ENCODE results near the gene CAPN8.
A peak's percentile ranks its signal among the peaks of the same experiment; 100 is the strongest.

Gene CAPN8

GRCh38 chr1:223547316-223548114 is 118.0 kb downstream of the CAPN8 start:
- DNase-seq (no peak), ATAC-seq (no peak)
- Mint-ChIP-seq H3K27ac (no peak overlapping the region), H3K36me3 (ENCODE audit: low read depth) (no peaks in the 10 kb centered on the region), H3K4me3 (no peak overlapping the region), H3K9me3 (peaks cover 8% of the 10 kb centered on the region), H3K4me1 (peaks cover 2% of the 10 kb centered on the region), H3K27me3 (peaks cover 4% of the 10 kb centered on the region)

GRCh38 chr1:223545343-223545742 is 120.2 kb downstream of the CAPN8 start:
- Mint-ChIP-seq H3K9me3 (peaks cover 8% of the 10 kb centered on the region), H3K27ac (no peak overlapping the region), H3K36me3 (ENCODE audit: low read depth) (no peaks in the 10 kb centered on the region), H3K4me1 (no peaks in the 10 kb centered on the region), H3K27me3 (peaks cover 4% of the 10 kb centered on the region), H3K4me3 (no peak overlapping the region)
- no peak for ATAC-seq
- DNase-seq = no peak

GRCh38 chr1:223543560-223543959 is 121.9 kb downstream of the CAPN8 start:
- ATAC-seq (no peak), DNase-seq (no peak)
- Mint-ChIP-seq H3K27ac (no peak overlapping the region), H3K9me3 (peaks cover 2% of the 10 kb centered on the region), H3K27me3 (peaks cover 9% of the 10 kb centered on the region), H3K4me1 (no peaks in the 10 kb centered on the region), H3K4me3 (no peak overlapping the region), H3K36me3 (ENCODE audit: low read depth) (no peaks in the 10 kb centered on the region)

- Mint-ChIP-seq H3K27me3 (peaks cover 9% of the 10 kb centered on the region), H3K9me3 (no peaks in the 10 kb centered on the region), H3K27ac (no peak overlapping the region), H3K4me1 (no peaks in the 10 kb centered on the region), H3K4me3 (no peak overlapping the region), H3K36me3 (ENCODE audit: low read depth) (no peaks in the 10 kb centered on the region)
- ATAC-seq (no peak), DNase-seq (no peak)
Observed at GRCh38 chr1:223542831-223543230, 122.7 kb downstream of the CAPN8 start.

GRCh38 chr1:223540485-223541106 is 124.9 kb downstream of the CAPN8 start:
- no peak overlapping the region for H3K4me3 Mint-ChIP-seq
- no peak for ATAC-seq

GRCh38 chr1:223539750-223540149 is 125.8 kb downstream of the CAPN8 start:
- no peaks in the 10 kb centered on the region for H3K4me1 Mint-ChIP-seq
- H3K9me3 Mint-ChIP-seq = no peaks in the 10 kb centered on the region
- peaks cover 7% of the 10 kb centered on the region for H3K27me3 Mint-ChIP-seq
- no peak for DNase-seq
- no peak overlapping the region for H3K27ac Mint-ChIP-seq
- H3K36me3 Mint-ChIP-seq (ENCODE audit: low read depth) = no peaks in the 10 kb centered on the region
- no peak for ATAC-seq
- no peak overlapping the region for H3K4me3 Mint-ChIP-seq

More at GRCh38 chr1:223540485-223541106, 124.9 kb downstream of the CAPN8 start:
- H3K4me1 Mint-ChIP-seq = no peaks in the 10 kb centered on the region
- no peaks in the 10 kb centered on the region for H3K9me3 Mint-ChIP-seq
- no peak for DNase-seq
- no peaks in the 10 kb centered on the region for H3K36me3 Mint-ChIP-seq (ENCODE audit: low read depth)
- no peak overlapping the region for H3K27ac Mint-ChIP-seq
- H3K27me3 Mint-ChIP-seq = peaks cover 7% of the 10 kb centered on the region

- H3K36me3 Mint-ChIP-seq (ENCODE audit: low read depth) = no peaks in the 10 kb centered on the region
- ATAC-seq = no peak
- no peaks in the 10 kb centered on the region for H3K4me1 Mint-ChIP-seq
- H3K27me3 Mint-ChIP-seq = peaks cover 7% of the 10 kb centered on the region
- no peak overlapping the region for H3K27ac Mint-ChIP-seq
- H3K4me3 Mint-ChIP-seq = no peak overlapping the region
- no peak for DNase-seq
- no peaks in the 10 kb centered on the region for H3K9me3 Mint-ChIP-seq
Observed at GRCh38 chr1:223538981-223539380, 126.5 kb downstream of the CAPN8 start.

GRCh38 chr1:223535319-223535718 is 130.2 kb downstream of the CAPN8 start:
- Mint-ChIP-seq H3K27ac (no peak overlapping the region), H3K36me3 (ENCODE audit: low read depth) (no peaks in the 10 kb centered on the region), H3K9me3 (no peaks in the 10 kb centered on the region), H3K4me3 (no peak overlapping the region), H3K27me3 (peaks cover 7% of the 10 kb centered on the region), H3K4me1 (no peaks in the 10 kb centered on the region)
- ATAC-seq = no peak
- DNase-seq = no peak

GRCh38 chr1:223534677-223535076 is 130.8 kb downstream of the CAPN8 start:
- ATAC-seq (no peak), DNase-seq (no peak)
- Mint-ChIP-seq H3K9me3 (no peaks in the 10 kb centered on the region), H3K4me1 (no peaks in the 10 kb centered on the region), H3K36me3 (ENCODE audit: low read depth) (no peaks in the 10 kb centered on the region), H3K27ac (no peak overlapping the region), H3K4me3 (no peak overlapping the region), H3K27me3 (peaks cover 3% of the 10 kb centered on the region)

GRCh38 chr1:223533708-223534107 is 131.8 kb downstream of the CAPN8 start:
- no peaks in the 10 kb centered on the region for H3K9me3 Mint-ChIP-seq
- H3K4me1 Mint-ChIP-seq = no peaks in the 10 kb centered on the region
- DNase-seq (no peak), ATAC-seq (no peak)
- H3K36me3 Mint-ChIP-seq (ENCODE audit: low read depth) = no peaks in the 10 kb centered on the region
- no peak overlapping the region for H3K4me3 Mint-ChIP-seq
- peaks cover 6% of the 10 kb centered on the region for H3K27me3 Mint-ChIP-seq
- no peak overlapping the region for H3K27ac Mint-ChIP-seq

GRCh38 chr1:223531742-223532341 is 133.7 kb downstream of the CAPN8 start:
- Mint-ChIP-seq H3K27ac (no peak overlapping the region), H3K27me3 (peaks cover 5% of the 10 kb centered on the region), H3K4me3 (no peak overlapping the region), H3K9me3 (peaks cover 4% of the 10 kb centered on the region), H3K4me1 (no peaks in the 10 kb centered on the region), H3K36me3 (ENCODE audit: low read depth) (no peaks in the 10 kb centered on the region)
- ATAC-seq = peak; percentile 65
- peak; percentile 67 for DNase-seq

GRCh38 chr1:223525957-223526356 is 139.5 kb downstream of the CAPN8 start:
- ATAC-seq (peak; percentile 82), DNase-seq (no peak)
- H3K27ac Mint-ChIP-seq = no peak overlapping the region
- H3K9me3 Mint-ChIP-seq = peaks cover 4% of the 10 kb centered on the region
- H3K27me3 Mint-ChIP-seq = peaks cover 5% of the 10 kb centered on the region
- peaks cover 6% of the 10 kb centered on the region for H3K4me1 Mint-ChIP-seq
- no peak overlapping the region for H3K4me3 Mint-ChIP-seq
- no peaks in the 10 kb centered on the region for H3K36me3 Mint-ChIP-seq (ENCODE audit: low read depth)

GRCh38 chr1:223525546-223525945 is 140.0 kb downstream of the CAPN8 start:
- ATAC-seq (no peak), DNase-seq (no peak)
- H3K36me3 Mint-ChIP-seq (ENCODE audit: low read depth) = no peaks in the 10 kb centered on the region
- H3K9me3 Mint-ChIP-seq = peaks cover 4% of the 10 kb centered on the region
- no peak overlapping the region for H3K4me3 Mint-ChIP-seq
- peaks cover 6% of the 10 kb centered on the region for H3K4me1 Mint-ChIP-seq
- peaks cover 5% of the 10 kb centered on the region for H3K27me3 Mint-ChIP-seq
- no peak overlapping the region for H3K27ac Mint-ChIP-seq

GRCh38 chr1:223524930-223525451 is 140.5 kb downstream of the CAPN8 start:
- Mint-ChIP-seq H3K4me3 (no peak overlapping the region), H3K36me3 (ENCODE audit: low read depth) (no peaks in the 10 kb centered on the region), H3K4me1 (peaks cover 6% of the 10 kb centered on the region), H3K27ac (no peak overlapping the region), H3K9me3 (peaks cover 4% of the 10 kb centered on the region), H3K27me3 (peaks cover 5% of the 10 kb centered on the region)
- ATAC-seq (peak; percentile 21), DNase-seq (no peak)

- H3K9me3 Mint-ChIP-seq = no peaks in the 10 kb centered on the region
- no peak for DNase-seq
- no peaks in the 10 kb centered on the region for H3K36me3 Mint-ChIP-seq (ENCODE audit: low read depth)
- no peak for ATAC-seq
- H3K4me3 Mint-ChIP-seq = no peak overlapping the region
- no peaks in the 10 kb centered on the region for H3K27me3 Mint-ChIP-seq
- H3K27ac Mint-ChIP-seq = no peak overlapping the region
- H3K4me1 Mint-ChIP-seq = peaks cover 11% of the 10 kb centered on the region
Observed at GRCh38 chr1:223521150-223521549, 144.4 kb downstream of the CAPN8 start.
